Neural progenitor cell (in vitro differentiated cells): Measurements from ENCODE around the gene SEC16A. TPM values are rescaled to one million over a fixed set of nuclear protein-coding genes. Genes with fewer than 3 reads are reported as not detected.

Experiments used
- DNase-seq: peaks from one replicate; pipeline ENCODE4 v3.0.0-alpha.2; 2016; ENCODE audit warnings: low spot score
- H2AFZ ChIP-seq: fragments of 200-600 bp; sonication (generic); replicated peaks from 2 replicates; pipeline ENCODE4 v1.6.1; 2016; ENCODE audit warnings: antibody characterized with exemption
- H3F3A ChIP-seq: fragments of 200-600 bp; sonication (generic); 2 replicates; pipeline ENCODE4 v1.6.1; 2016; ENCODE audit warnings: antibody characterized with exemption, low read depth
- H3K27ac ChIP-seq: fragments of 200-600 bp; sonication (generic); 2 replicates; pipeline ENCODE4 v1.5.1; 2016; ENCODE audit warnings: mild to moderate bottlenecking
- H3K27me3 ChIP-seq: fragments of 200-600 bp; sonication (generic); 2 replicates; pipeline ENCODE4 v1.6.1; 2016; ENCODE audit warnings: mild to moderate bottlenecking, moderate library complexity
- H3K36me3 ChIP-seq: fragments of 200-600 bp; sonication (generic); 2 replicates; pipeline ENCODE4 v1.5.1; 2016
- H3K4me1 ChIP-seq: fragments of 200-600 bp; sonication (generic); 2 replicates; pipeline ENCODE4 v1.6.1; 2016; ENCODE audit warnings: mixed run types
- H3K4me2 ChIP-seq: fragments of 200-600 bp; sonication (generic); 2 replicates; pipeline ENCODE4 v1.6.1; 2016
- H3K4me3 ChIP-seq: fragments of 200-600 bp; sonication (generic); 2 replicates; pipeline ENCODE4 v1.5.1; 2016
- H3K79me2 ChIP-seq: fragments of 200-600 bp; sonication (generic); 2 replicates; pipeline ENCODE4 v1.6.1; 2016; ENCODE audit warnings: low read depth
- H3K9ac ChIP-seq: fragments of 200-600 bp; sonication (generic); 2 replicates; pipeline ENCODE4 v1.6.1; 2016
- H3K9me3 ChIP-seq: fragments of 200-600 bp; sonication (generic); 2 replicates; pipeline ENCODE4 v1.5.1; 2016; ENCODE audit warnings: low read depth
- H4K20me1 ChIP-seq: fragments of 200-600 bp; sonication (generic); 2 replicates; pipeline ENCODE4 v1.6.1; 2016; ENCODE audit warnings: low read depth
- H3K27ac Mint-ChIP-seq: 3 replicates; pipeline ENCODE4 v1.8.0; 2021; ENCODE audit warnings: mixed read lengths
- H3K27me3 Mint-ChIP-seq: 2 replicates; pipeline ENCODE4 v1.8.0; 2022; ENCODE audit warnings: low read depth, mild to moderate bottlenecking, inconsistent platforms, moderate library complexity, mixed read lengths; ENCODE audit not compliant: insufficient read depth
- H3K36me3 Mint-ChIP-seq: 3 replicates; pipeline ENCODE4 v1.8.0; 2021; ENCODE audit warnings: mixed read lengths
- H3K4me1 Mint-ChIP-seq: 3 replicates; pipeline ENCODE4 v1.8.0; 2021; ENCODE audit warnings: mixed read lengths
- H3K4me3 Mint-ChIP-seq: 3 replicates; pipeline ENCODE4 v1.8.0; 2021; ENCODE audit warnings: mild to moderate bottlenecking, moderate library complexity, mixed read lengths
- H3K9me3 Mint-ChIP-seq: 3 replicates; pipeline ENCODE4 v1.8.0; 2020; ENCODE audit warnings: mixed read lengths
- EZH2 ChIP-seq: fragments of 200-600 bp; sonication (generic); IDR thresholded peaks from 2 replicates; pipeline ENCODE4 v1.6.1; 2017; ENCODE audit warnings: antibody characterized with exemption, mild to moderate bottlenecking, moderate library complexity
- EZH2phosphoT487 ChIP-seq: fragments of 200-600 bp; sonication (generic); IDR thresholded peaks from 2 replicates; pipeline ENCODE4 v1.6.1; 2017; ENCODE audit warnings: antibody characterized with exemption
- total RNA-seq: library from RNA; depleted of rRNA; stranded (reverse); fragments of >200 nt; gene quantifications from 2 replicates; pipeline ENCODE4 v1.2.3, GENCODE V29; 2015; ENCODE audit warnings: low replicate concordance
- TF ChIP-seq, protein P1 (sequence below): fragments of 200-600 bp; sonication (generic); IDR thresholded peaks from 2 replicates; pipeline ENCODE4 v1.5.1; 2017; ENCODE audit warnings: antibody characterized with exemption, mild to moderate bottlenecking

The SEC16A gene
- total RNA-seq, 1 donor from 2014 or later, result 16.8 TPM

DNA sequence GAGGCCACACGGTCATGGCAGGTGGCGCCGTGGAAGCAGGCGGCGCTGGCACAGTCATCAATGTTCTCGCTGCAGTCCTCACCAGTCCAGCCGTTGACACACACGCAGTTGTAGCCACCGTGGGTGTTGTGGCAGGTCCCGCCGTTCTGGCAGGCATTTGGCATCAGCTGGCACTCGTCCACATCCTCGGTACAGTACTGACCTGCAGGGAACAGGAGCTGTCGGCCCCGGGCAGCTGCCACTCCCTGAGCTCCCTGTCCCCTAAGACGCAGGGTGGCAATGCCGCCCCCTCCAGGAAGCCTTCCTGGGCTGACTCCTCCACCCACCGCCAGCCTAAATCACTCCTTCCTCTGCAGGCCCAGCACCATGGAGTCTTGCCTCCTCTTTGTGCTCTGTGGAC lies 35.8 kb upstream of the SEC16A start:
- no peak overlapping the region for H3K4me3 ChIP-seq
- Mint-ChIP-seq H3K27me3 (no peaks in the 10 kb centered on the region), H3K27ac (no peak overlapping the region), H3K36me3 (peaks cover 1% of the 10 kb centered on the region), H3K4me1 (peaks cover 6% of the 10 kb centered on the region), H3K4me3 (no peak overlapping the region), H3K9me3 (no peaks in the 10 kb centered on the region)
- H2AFZ ChIP-seq, result no peak overlapping the region
- no peaks in the 10 kb centered on the region for H3K27me3 ChIP-seq
- no peaks in the 10 kb centered on the region for H3K4me1 ChIP-seq
- H3F3A ChIP-seq, result no peaks in the 10 kb centered on the region
- no peaks in the 10 kb centered on the region for H3K36me3 ChIP-seq
- DNase-seq, result no peak
- no peak overlapping the region for H3K27ac ChIP-seq
- no peaks in the 10 kb centered on the region for H3K79me2 ChIP-seq
- H4K20me1 ChIP-seq, result peaks cover 25% of the 10 kb centered on the region
- TF ChIP-seq, protein P1, sequence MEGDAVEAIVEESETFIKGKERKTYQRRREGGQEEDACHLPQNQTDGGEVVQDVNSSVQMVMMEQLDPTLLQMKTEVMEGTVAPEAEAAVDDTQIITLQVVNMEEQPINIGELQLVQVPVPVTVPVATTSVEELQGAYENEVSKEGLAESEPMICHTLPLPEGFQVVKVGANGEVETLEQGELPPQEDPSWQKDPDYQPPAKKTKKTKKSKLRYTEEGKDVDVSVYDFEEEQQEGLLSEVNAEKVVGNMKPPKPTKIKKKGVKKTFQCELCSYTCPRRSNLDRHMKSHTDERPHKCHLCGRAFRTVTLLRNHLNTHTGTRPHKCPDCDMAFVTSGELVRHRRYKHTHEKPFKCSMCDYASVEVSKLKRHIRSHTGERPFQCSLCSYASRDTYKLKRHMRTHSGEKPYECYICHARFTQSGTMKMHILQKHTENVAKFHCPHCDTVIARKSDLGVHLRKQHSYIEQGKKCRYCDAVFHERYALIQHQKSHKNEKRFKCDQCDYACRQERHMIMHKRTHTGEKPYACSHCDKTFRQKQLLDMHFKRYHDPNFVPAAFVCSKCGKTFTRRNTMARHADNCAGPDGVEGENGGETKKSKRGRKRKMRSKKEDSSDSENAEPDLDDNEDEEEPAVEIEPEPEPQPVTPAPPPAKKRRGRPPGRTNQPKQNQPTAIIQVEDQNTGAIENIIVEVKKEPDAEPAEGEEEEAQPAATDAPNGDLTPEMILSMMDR, result no peak
- no peak for TF ChIP-seq EZH2
- no peak overlapping the region for H3K4me2 ChIP-seq
- H3K9me3 ChIP-seq, result no peaks in the 10 kb centered on the region
- no peak overlapping the region for H3K9ac ChIP-seq

GRCh38 chr9:136517950-136518349 lies 35.1 kb upstream of the SEC16A start:
- no peaks in the 10 kb centered on the region for H3K36me3 ChIP-seq
- no peaks in the 10 kb centered on the region for H3K9me3 ChIP-seq
- H3K4me2 ChIP-seq, result no peak overlapping the region
- H3K27me3 Mint-ChIP-seq, result no peaks in the 10 kb centered on the region
- H4K20me1 ChIP-seq, result peaks cover 26% of the 10 kb centered on the region
- peaks cover 1% of the 10 kb centered on the region for H3K36me3 Mint-ChIP-seq
- no peak overlapping the region for H3K4me3 ChIP-seq
- no peak overlapping the region for H3K27ac ChIP-seq
- H3K9me3 Mint-ChIP-seq, result no peaks in the 10 kb centered on the region
- no peaks in the 10 kb centered on the region for H3K27me3 ChIP-seq
- no peak overlapping the region for H3K9ac ChIP-seq
- H2AFZ ChIP-seq, result no peak overlapping the region
- TF ChIP-seq EZH2 (no peak), EZH2phosphoT487 (no peak)
- TF ChIP-seq, protein P1, result no peak
- no peaks in the 10 kb centered on the region for H3K79me2 ChIP-seq
- DNase-seq, result no peak
- no peaks in the 10 kb centered on the region for H3F3A ChIP-seq
- no peaks in the 10 kb centered on the region for H3K4me1 ChIP-seq
- peaks cover 6% of the 10 kb centered on the region for H3K4me1 Mint-ChIP-seq
- H3K4me3 Mint-ChIP-seq, result no peak overlapping the region
- H3K27ac Mint-ChIP-seq, result no peak overlapping the region

- no peaks in the 10 kb centered on the region for H3K79me2 ChIP-seq
- no peaks in the 10 kb centered on the region for H3K27me3 ChIP-seq
- H3K4me3 ChIP-seq, result no peak overlapping the region
- no peak overlapping the region for H3K9ac ChIP-seq
- DNase-seq, result no peak
- Mint-ChIP-seq H3K36me3 (peaks cover under 1% of the 10 kb centered on the region), H3K4me1 (peaks cover 6% of the 10 kb centered on the region), H3K27me3 (no peaks in the 10 kb centered on the region), H3K4me3 (no peak overlapping the region), H3K27ac (no peak overlapping the region), H3K9me3 (no peaks in the 10 kb centered on the region)
- H3K4me1 ChIP-seq, result no peaks in the 10 kb centered on the region
- TF ChIP-seq EZH2phosphoT487 (no peak), EZH2 (no peak)
- TF ChIP-seq, protein P1, result no peak
- no peak overlapping the region for H3K4me2 ChIP-seq
- H3K27ac ChIP-seq, result no peak overlapping the region
- peaks cover 26% of the 10 kb centered on the region for H4K20me1 ChIP-seq
- no peak overlapping the region for H2AFZ ChIP-seq
- H3F3A ChIP-seq, result no peaks in the 10 kb centered on the region
- H3K9me3 ChIP-seq, result no peaks in the 10 kb centered on the region
- H3K36me3 ChIP-seq, result no peaks in the 10 kb centered on the region
Observed at GRCh38 chr9:136517012-136517743, 34.3 kb upstream of the SEC16A start.
